Measurements from ENCODE around the gene SIK3.
"Not testable (repeated sequence)": the region's sequence is repeated elsewhere in the genome, so short reads cannot be mapped to it uniquely, and the experiment has no call there.

The SIK3 gene

GRCh38 chr11:116827461-116827860 lies 270.8 kb downstream of the SIK3 start:
- no peak for DNase-seq (ENCODE audit: low read depth in 2 of 2)

- no peak for DNase-seq (ENCODE audit: low read depth in 2 of 2)
Measured at GRCh38 chr11:116826751-116827431, 271.3 kb downstream of the SIK3 start.

GRCh38 chr11:116825854-116826750 lies 272.1 kb downstream of the SIK3 start:
- no peak for DNase-seq (ENCODE audit: low read depth in 2 of 2)

GRCh38 chr11:116825434-116825833 lies 272.8 kb downstream of the SIK3 start:
- no peak for DNase-seq (ENCODE audit: low read depth in 2 of 2)

- DNase-seq (ENCODE audit: low read depth in 2 of 2) = no peak
Measured at GRCh38 chr11:116823031-116823843, 275.0 kb downstream of the SIK3 start, which contains the start of gene APOA4. TSS of gene APOA4 (minus strand) at chr11:116823304. CDS start at chr11:116823191, 113 bp downstream.

- DNase-seq (ENCODE audit: low read depth in 2 of 2) = no peak
Measured at GRCh38 chr11:116822575-116822974, 275.7 kb downstream of the SIK3 start.

- no peak for DNase-seq (ENCODE audit: low read depth in 2 of 2)
Measured at GRCh38 chr11:116821050-116821918, 276.9 kb downstream of the SIK3 start.

- DNase-seq (ENCODE audit: low read depth in 2 of 2) = no peak
Measured at GRCh38 chr11:116819049-116819448, 279.2 kb downstream of the SIK3 start.

- no peak for DNase-seq (ENCODE audit: low read depth in 2 of 2)
Measured at GRCh38 chr11:116814502-116814901, 283.7 kb downstream of the SIK3 start.

- no peak for DNase-seq (ENCODE audit: low read depth in 2 of 2)
Measured at GRCh38 chr11:116813781-116814471, 284.3 kb downstream of the SIK3 start.

GRCh38 chr11:116813170-116813569 lies 285.1 kb downstream of the SIK3 start:
- DNase-seq (ENCODE audit: low read depth in 2 of 2) = no peak

- no peak for DNase-seq (ENCODE audit: low read depth in 2 of 2)
Measured at GRCh38 chr11:116812109-116812508, 286.1 kb downstream of the SIK3 start.

GRCh38 chr11:116811194-116811593 lies 287.0 kb downstream of the SIK3 start:
- no peak for DNase-seq (ENCODE audit: low read depth in 2 of 2)

GRCh38 chr11:116808262-116809175 lies 289.7 kb downstream of the SIK3 start:
- DNase-seq (ENCODE audit: low read depth in 2 of 2) = no peak

GRCh38 chr11:116807601-116808261 lies 290.5 kb downstream of the SIK3 start:
- DNase-seq (ENCODE audit: low read depth in 2 of 2) = no peak

GRCh38 chr11:116804001-116804400 lies 294.2 kb downstream of the SIK3 start:
- DNase-seq (ENCODE audit: low read depth in 2 of 2) = no peak

GRCh38 chr11:116801662-116802061 lies 296.6 kb downstream of the SIK3 start:
- DNase-seq (ENCODE audit: low read depth in 2 of 2) = not testable (repeated sequence)

GRCh38 chr11:116800610-116801009 lies 297.6 kb downstream of the SIK3 start:
- no peak for DNase-seq (ENCODE audit: low read depth in 2 of 2)

- DNase-seq (ENCODE audit: low read depth in 2 of 2) = no peak
Measured at GRCh38 chr11:116798368-116798767, 299.9 kb downstream of the SIK3 start.
